NCI-H2227 (cell line): Measurements from ENCODE around the gene TSPAN16.
"Not testable (repeated sequence)": the region's sequence is repeated elsewhere in the genome, so short reads cannot be mapped to it uniquely, and the experiment has no call there.

Source experiments
- DNase-seq: peaks from one replicate; lab custom pipeline; 2025; ENCODE audit not compliant: unreplicated experiment; lab: John Stamatoyannopoulos, UW

TSPAN16 gene

DNA sequence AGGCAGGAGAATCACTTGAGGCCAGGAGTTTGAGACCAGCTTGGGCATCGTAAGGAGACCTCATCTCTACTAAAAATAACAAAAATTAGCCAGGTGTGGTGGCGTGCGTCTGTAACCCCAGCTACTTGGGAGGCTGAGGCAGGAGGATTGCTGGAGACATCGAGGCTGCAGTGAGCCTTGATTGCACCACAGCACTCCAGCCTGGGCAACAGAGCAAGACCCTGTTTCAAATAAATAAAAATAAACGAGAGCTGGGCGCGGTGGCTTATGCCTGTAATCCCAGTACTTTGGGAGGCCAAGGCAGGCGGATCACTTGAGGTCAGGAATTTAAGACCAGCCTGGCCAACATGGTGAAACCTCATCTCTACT is 44.1 kb downstream of the TSPAN16 start:
- DNase-seq = not testable (repeated sequence)

DNA sequence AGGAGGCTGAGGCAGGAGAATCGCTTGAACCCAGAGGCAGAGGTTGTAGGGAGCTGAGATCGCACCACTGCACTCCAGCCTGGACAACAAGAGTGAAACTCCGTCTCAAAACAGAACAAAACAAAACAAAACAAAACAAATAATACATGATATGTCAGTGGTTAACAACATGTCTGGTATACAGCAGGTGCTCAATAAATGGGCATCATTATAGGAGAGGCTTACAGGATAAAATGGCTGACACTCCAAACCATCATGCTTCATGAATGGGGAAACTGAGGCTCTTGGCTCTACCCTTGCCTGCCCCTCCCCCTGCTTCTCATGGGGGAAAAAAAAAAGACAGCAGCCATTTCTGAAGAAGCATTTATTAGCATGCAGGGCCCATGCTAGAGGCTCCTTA is 46.5 kb downstream of the TSPAN16 start:
- DNase-seq = no peak

DNA sequence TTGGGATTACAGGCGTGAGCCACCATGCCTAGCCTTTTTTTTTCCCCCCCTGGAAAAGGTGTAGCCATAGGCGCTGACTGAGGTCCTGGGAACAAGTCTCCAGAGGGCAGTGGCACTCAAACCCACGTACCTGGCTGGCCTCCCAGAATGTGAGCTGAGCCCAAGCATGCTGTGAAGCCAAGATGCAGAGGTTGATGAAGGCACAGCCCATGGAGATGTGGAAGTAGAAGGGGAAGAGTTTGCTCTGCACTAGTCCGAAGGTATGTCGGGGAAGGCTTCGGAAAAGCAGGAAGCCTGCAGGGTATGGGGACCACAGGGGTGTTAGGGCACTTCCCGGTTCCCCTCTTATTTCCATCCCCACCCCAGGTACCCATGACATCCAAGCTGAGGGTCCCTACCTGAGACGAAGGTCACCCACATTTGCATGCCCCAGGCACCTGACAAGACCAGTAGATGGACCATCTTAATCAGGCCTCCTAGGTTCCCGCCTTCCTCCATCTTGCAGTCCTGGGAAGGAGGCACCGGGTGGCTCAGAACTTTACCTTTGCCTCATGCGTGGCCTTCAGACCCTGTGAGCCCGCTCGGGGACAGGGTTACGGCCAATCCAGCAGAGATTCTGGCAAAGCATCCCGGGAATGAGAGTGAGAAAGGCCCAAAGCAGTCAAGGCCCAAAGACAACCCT is 49.3 kb downstream of the TSPAN16 start:
- no peak for DNase-seq

DNA sequence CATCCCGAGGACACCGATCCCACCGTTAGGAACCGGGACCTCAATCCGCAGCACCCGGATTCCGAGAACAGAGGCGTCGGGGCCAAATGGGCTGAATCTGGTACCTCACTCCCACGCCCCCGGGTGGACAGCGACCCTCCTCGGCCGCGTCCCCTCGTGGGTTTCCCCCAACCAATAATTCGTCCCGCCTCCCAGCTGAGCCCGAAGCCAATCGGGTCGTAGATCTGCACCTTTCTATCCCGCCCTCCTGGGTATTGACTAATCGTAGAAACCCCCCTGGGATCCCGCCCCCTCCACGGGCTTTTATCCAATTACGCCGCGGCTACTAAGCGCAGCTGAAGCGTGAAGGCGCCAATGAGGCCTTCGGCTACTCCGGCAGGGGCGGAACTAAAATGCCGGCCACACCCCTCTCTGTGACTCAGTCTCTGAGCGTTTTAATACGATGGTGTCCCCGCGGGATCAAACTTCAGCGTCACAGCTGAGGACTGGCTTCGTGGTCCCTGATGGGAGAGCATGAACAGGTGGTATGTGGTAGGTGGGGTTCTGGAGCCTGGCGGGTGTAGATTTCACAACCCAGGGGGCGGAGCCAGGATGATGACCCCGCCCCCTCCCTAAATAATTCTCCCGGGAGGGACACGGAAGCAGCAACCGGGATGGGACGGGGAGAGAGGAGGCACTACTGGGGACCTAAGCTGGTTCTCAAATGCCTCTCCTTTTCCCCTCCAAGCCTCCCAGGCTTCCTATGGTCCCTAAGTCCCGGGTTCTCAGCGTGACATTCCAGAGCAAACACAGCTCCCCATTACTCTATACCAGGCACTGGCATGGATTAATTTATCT is 50.4 kb downstream of the TSPAN16 start, which contains the start of the genes CCDC159 and TMEM205:
CCDC159 (plus strand) TSS at position 416 of the 837 bp plus-strand sequence; CDS start at position 504, 88 bp downstream.
TMEM205 (minus strand) TSS at position 165 of the 837 bp plus-strand sequence. CDS start 649 bp downstream, outside the sequence.
- peak; percentile 98 for DNase-seq

GRCh38 chr19:11347546-11348039 is 51.6 kb downstream of the TSPAN16 start:
- no peak for DNase-seq

DNA sequence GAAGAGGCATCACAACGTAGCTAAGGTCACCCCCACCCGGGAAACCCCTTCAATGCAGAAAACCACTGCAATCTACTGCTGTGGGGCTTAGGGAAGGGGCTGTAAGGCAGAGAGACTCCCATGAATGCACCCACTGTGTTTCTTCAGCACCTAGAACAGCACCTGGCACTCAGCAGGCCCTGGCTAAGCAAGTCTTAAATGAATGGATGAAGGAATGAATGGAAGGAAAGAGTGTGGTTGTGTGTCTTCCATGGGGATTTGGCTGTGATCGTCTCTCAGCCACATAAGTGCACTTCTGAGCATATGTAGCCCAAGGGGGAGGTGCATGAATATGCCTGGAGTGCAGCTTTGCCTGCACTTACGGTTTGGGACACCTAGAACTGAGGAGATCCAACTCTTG is 53.2 kb downstream of the TSPAN16 start:
- no peak for DNase-seq

DNA sequence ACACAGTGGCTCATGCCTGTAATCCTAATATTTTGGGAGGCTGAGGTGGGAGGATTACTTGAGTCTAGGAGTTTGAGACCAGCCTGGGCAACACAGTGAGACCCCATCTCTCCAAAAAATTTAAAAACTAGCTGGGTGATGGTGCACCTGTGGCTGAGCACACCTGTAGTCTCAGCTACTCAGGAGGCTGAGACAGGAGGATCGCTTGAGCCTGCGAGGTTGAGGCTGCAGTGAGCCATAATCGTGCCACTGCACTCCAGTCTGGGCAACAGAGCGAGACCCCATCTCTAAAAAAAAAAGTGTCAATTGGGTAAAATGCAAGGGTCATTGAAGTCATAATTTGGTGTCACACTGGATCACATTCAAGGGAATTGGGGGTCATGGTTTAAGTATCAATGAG is 58.1 kb downstream of the TSPAN16 start:
- DNase-seq = not testable (repeated sequence)

DNA sequence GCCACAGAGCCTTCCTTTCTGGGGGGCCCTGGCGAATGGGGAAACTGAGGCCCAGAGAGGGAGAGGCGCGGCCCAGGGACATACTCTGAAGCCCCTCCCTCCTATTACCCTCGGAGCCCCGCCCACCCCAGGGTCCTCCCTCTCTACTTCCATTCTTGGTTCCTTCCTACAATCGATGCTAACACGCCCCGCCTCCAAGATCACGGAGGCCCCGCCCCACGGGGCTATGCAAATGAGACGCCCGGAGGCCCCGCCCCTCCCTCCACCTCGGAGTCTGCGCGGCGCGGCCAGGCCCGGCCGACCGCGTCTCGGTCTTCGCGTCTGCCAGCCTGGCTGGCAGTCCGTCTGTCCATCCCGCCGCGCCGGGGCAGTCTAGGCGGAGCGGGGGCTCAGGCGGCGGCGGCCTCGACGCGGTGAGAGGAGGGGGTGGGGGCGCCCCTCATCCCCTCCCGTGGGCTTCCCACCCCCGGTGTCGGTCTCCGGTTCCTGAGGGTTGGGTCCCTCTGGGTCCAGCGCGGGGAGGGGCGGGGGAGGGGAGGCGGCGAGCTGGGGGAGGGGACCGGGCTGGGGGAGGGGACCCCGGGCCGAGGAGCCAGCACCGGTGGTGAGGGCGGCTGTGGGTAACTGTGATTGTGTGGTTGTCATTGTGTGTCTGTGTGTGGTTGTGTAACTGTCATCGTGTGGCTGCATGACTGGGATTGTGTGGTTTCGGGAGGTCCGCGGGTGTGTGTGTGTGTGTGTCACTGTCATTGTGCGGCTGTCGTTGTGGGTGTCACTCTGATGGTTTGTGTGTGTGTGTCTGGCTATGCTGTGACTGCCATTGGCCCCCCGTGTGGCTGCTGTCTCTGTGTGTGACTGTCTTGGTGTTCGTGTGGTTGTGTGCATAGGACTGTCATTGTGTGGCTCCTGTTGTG is 59.5 kb downstream of the TSPAN16 start, which contains the start of gene PLPPR2:
PLPPR2 (plus strand) TSS at position 273 of the 914 bp plus-strand sequence. CDS start 2,242 bp downstream, outside the sequence.
- peak; percentile 92 for DNase-seq

DNA sequence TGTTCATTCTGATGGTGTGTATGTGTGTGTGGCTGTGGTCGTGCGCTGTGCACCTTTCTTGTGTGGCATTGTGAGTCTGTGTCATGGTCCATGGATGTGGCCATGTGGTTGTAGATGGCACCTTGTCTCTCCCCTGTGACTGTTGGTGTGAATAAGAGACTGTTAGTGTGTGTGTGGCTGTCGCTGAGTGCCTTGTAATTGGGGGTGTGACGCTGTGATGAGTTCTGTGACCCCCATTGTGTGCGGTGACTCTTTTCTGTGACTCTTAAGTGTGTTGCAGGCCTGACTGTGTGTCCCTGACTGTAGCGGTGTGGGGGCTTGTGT is 60.1 kb downstream of the TSPAN16 start:
- DNase-seq = no peak

DNA sequence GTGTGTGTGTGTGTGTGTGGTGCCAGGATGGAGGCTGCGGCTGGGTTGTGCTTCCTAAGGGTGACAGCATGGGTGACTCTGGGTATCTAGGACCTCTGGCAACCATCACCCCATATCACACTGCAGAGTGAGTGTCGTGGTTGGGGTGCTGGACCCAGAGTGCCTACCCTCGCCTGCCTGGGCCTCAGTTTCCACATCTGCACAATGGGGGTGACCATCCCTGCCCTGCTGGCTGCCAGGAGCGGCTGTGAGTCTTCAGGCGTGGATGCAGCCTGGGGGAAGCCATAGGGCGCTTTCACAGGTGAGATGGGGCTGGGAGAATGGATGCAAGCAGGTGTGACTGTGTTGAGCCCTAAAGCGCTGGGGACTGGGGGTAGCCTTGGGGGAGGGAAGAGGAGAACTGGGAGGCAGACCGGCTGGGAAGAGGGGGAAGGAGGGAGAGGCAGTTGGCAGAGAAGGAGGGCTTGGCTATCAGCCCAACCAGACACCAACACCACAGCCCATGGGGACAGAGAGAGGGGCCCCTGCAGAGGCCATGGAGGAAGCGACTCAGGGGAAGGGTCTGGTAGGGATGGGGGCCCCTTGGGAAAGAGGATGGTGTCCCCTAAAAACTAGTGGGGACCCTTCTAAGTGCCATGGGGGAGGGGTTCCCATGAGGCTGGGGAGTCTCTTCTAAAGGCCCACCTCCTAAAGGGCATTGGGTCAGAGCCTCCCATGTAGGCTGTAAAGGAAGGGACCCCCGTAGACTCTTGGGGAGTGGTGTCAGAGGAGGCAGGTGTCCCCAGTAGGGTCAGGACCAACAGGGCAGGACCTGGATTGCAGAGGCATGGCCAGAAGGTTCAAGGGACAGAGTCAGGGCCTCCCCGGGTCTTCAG is 61.0 kb downstream of the TSPAN16 start:
- no peak for DNase-seq

DNA sequence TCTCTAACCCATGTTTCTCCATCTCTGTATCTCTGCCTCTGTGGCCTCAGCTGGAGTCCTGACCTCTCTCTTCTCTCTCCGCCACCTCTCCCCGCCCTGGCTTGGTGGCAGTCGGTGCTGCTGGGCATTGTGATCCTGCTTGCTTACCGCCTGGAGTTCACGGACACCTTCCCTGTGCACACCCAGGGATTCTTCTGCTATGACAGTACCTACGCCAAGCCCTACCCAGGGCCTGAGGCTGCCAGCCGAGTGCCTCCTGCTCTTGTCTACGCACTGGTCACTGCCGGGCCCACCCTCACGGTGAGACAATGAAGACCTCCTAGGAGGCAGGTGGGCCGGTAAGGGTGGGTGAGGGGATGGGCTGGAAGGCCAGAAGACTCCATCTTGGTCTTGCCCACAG is 63.5 kb downstream of the TSPAN16 start:
- DNase-seq = no peak

DNA sequence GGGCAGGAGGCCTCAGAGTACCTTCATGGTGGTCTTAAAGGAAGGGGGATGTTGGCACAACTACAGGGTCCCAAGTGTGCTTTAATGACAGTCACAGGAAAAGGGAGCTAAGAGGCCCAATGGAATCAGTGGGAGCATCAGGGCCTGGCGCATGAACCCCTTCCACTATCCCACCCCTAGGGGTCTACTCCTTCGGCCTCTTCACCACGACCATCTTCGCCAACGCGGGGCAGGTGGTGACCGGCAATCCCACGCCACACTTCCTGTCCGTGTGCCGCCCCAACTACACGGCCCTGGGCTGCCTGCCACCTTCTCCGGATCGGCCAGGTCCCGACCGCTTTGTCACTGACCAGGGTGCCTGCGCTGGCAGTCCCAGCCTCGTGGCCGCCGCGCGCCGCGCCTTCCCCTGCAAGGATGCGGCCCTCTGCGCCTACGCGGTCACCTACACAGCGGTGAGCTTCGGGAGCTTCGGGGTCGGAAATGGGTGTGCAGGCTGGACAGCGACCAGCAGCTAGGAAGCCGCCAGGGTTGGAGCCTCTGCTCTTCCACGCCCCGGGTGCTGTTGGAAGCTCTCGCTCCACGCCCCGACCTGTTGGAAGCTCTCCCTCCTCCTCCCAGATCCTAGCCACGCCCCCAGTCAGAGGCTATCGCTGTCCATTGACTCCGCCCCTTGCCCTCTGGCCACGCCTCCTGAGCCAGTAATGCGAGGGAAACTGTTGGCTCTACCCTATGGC is 65.2 kb downstream of the TSPAN16 start:
- DNase-seq = no peak

GRCh38 chr19:11361771-11362731 is 66.1 kb downstream of the TSPAN16 start:
- no peak for DNase-seq

DNA sequence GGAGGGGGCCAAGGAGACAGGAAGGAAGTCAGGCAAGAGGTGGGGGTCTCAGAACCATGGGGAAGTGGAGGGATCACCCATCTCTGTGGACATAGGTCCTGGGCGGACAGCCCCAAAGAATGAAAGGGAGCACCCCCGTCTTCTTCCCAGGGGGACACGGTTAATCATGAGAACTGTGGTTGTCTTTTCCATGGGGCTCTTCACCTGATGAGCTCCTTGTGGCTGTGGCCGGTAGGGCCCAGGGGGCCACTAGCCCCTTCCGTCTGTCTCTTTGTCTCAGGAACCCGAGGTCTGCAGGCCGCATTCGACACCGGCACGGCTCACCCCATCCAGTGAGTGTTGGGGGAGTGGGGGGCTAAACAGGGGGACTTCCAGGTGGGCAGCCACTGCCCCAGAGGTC is 67.9 kb downstream of the TSPAN16 start:
- no peak for DNase-seq

GRCh38 chr19:11364296-11364904 is 68.4 kb downstream of the TSPAN16 start:
- DNase-seq = no peak

GRCh38 chr19:11364935-11365334 is 69.0 kb downstream of the TSPAN16 start:
- no peak for DNase-seq
